ENCODE results near the gene ECI1. TPM values are rescaled to one million over a fixed set of nuclear protein-coding genes. Genes with fewer than 3 reads are reported as not detected.

ECI1 gene
- total RNA-seq, 2 donors from 2014 or later = 75.8 to 94.7 TPM

DNA sequence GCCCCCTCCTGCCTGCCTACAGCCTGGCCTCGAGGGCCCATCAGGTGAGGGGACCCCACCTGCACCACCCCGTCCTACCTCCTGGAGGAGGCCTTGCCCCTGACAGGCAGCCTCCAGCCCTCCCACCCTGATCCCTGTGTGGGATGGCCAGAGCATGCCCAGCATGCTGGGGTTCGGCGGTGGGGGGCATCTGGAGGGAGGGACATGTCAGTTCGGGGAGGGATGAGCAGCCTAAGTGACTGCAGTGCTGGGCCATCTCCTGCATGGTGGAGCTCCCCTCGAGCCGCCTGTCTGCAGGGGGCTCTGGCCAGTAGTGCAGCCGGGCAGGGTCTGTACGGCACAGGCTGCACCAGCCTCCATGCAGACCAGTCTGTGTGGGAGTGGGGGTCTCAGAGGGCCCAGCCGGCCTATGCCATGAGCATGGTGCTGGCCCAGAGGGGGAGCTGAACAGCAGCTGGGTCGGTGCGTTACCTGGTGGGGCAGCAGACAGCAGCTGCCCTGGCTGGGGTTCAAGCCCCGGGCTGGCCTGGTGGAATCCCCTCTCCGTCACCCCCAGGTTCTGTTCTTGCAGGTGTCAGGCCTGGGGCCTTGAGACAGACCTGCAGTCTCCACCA is 20.6 kb upstream of the ECI1 start:
- Mint-ChIP-seq H3K36me3 (ENCODE audit: low read depth) (peaks cover 7% of the 10 kb centered on the region), H3K4me3 (no peak overlapping the region), H3K27me3 (ENCODE audit: insufficient read depth) (peaks cover 2% of the 10 kb centered on the region), H3K4me1 (peaks cover 4% of the 10 kb centered on the region), H3K9me3 (no peaks in the 10 kb centered on the region), H3K27ac (no peak overlapping the region)
- H3K9ac ChIP-seq (ENCODE audit: extremely low read depth, low read length, poor library complexity, severe bottlenecking) = no peak overlapping the region
- no peaks in the 10 kb centered on the region for H3K9me3 ChIP-seq (ENCODE audit: control insufficient read depth, low read length)
- no peaks in the 10 kb centered on the region for H3K27me3 ChIP-seq (ENCODE audit: control insufficient read depth, insufficient read depth, low read length, poor library complexity, severe bottlenecking)
- H3K36me3 ChIP-seq (ENCODE audit: control insufficient read depth, insufficient read depth, low read length) = no peaks in the 10 kb centered on the region
- H3K4me3 ChIP-seq (ENCODE audit: low read length) = no peak overlapping the region
- H3K4me1 ChIP-seq (ENCODE audit: control insufficient read depth, insufficient read depth, low read length) = peaks cover 5% of the 10 kb centered on the region
- DNase-seq = no peak
- 83 to 96% methylated on average over 2 to 14 of the region's 14 CpGs for WGBS, 2 experiments (ENCODE audit: insufficient coverage in 1 of 2, insufficient read length in 1 of 2)
- TF ChIP-seq, protein P1, sequence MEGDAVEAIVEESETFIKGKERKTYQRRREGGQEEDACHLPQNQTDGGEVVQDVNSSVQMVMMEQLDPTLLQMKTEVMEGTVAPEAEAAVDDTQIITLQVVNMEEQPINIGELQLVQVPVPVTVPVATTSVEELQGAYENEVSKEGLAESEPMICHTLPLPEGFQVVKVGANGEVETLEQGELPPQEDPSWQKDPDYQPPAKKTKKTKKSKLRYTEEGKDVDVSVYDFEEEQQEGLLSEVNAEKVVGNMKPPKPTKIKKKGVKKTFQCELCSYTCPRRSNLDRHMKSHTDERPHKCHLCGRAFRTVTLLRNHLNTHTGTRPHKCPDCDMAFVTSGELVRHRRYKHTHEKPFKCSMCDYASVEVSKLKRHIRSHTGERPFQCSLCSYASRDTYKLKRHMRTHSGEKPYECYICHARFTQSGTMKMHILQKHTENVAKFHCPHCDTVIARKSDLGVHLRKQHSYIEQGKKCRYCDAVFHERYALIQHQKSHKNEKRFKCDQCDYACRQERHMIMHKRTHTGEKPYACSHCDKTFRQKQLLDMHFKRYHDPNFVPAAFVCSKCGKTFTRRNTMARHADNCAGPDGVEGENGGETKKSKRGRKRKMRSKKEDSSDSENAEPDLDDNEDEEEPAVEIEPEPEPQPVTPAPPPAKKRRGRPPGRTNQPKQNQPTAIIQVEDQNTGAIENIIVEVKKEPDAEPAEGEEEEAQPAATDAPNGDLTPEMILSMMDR (conservative IDR thresholded peaks at IDR 0.05) = no peak
- no peak overlapping the region for H3K27ac ChIP-seq (ENCODE audit: low read depth, low read length)

- H3K36me3 Mint-ChIP-seq (ENCODE audit: low read depth) = peaks cover 16% of the 10 kb centered on the region
- H3K4me3 Mint-ChIP-seq = no peak overlapping the region
- peaks cover 14% of the 10 kb centered on the region for H3K4me1 Mint-ChIP-seq
- no peaks in the 10 kb centered on the region for H3K9me3 ChIP-seq (ENCODE audit: control insufficient read depth, low read length)
- no peaks in the 10 kb centered on the region for H3K27me3 ChIP-seq (ENCODE audit: control insufficient read depth, insufficient read depth, low read length, poor library complexity, severe bottlenecking)
- H3K9ac ChIP-seq (ENCODE audit: extremely low read depth, low read length, poor library complexity, severe bottlenecking) = no peak overlapping the region
- peak; percentile 41 for DNase-seq
- no peak overlapping the region for H3K27ac Mint-ChIP-seq
- WGBS, 2 experiments (ENCODE audit: insufficient coverage in 1 of 2, insufficient read length in 1 of 2) = 83 to 86% methylated on average over 9 to 15 of the region's 15 CpGs
- H3K4me1 ChIP-seq (ENCODE audit: control insufficient read depth, insufficient read depth, low read length) = peaks cover 5% of the 10 kb centered on the region
- H3K36me3 ChIP-seq (ENCODE audit: control insufficient read depth, insufficient read depth, low read length) = no peaks in the 10 kb centered on the region
- H3K27me3 Mint-ChIP-seq (ENCODE audit: insufficient read depth) = peaks cover 2% of the 10 kb centered on the region
- TF ChIP-seq, protein P1 (conservative IDR thresholded peaks at IDR 0.05) = no peak
- no peak overlapping the region for H3K4me3 ChIP-seq (ENCODE audit: low read length)
- H3K27ac ChIP-seq (ENCODE audit: low read depth, low read length) = no peak overlapping the region
- no peaks in the 10 kb centered on the region for H3K9me3 Mint-ChIP-seq
Observed at GRCh38 chr16:2270588-2271470, 19.4 kb upstream of the ECI1 start.

GRCh38 chr16:2270070-2270462 is 18.7 kb upstream of the ECI1 start:
- no peaks in the 10 kb centered on the region for H3K27me3 ChIP-seq (ENCODE audit: control insufficient read depth, insufficient read depth, low read length, poor library complexity, severe bottlenecking)
- H3K4me3 Mint-ChIP-seq = peak overlapping the region; percentile 88
- no peaks in the 10 kb centered on the region for H3K9me3 Mint-ChIP-seq
- no peak for DNase-seq
- H3K36me3 ChIP-seq (ENCODE audit: control insufficient read depth, insufficient read depth, low read length) = peaks cover 2% of the 10 kb centered on the region
- H3K9ac ChIP-seq (ENCODE audit: extremely low read depth, low read length, poor library complexity, severe bottlenecking) = no peak overlapping the region
- H3K36me3 Mint-ChIP-seq (ENCODE audit: low read depth) = peaks cover 19% of the 10 kb centered on the region
- no peak overlapping the region for H3K4me3 ChIP-seq (ENCODE audit: low read length)
- no peaks in the 10 kb centered on the region for H3K9me3 ChIP-seq (ENCODE audit: control insufficient read depth, low read length)
- H3K27ac Mint-ChIP-seq = no peak overlapping the region
- no peaks in the 10 kb centered on the region for H3K27me3 Mint-ChIP-seq (ENCODE audit: insufficient read depth)
- TF ChIP-seq, protein P1 (conservative IDR thresholded peaks at IDR 0.05) = no peak
- peaks cover 18% of the 10 kb centered on the region for H3K4me1 Mint-ChIP-seq
- 89 to 93% methylated on average over 8 to 9 of the region's 9 CpGs for WGBS, 2 experiments (ENCODE audit: insufficient coverage in 1 of 2, insufficient read length in 1 of 2)
- H3K27ac ChIP-seq (ENCODE audit: low read depth, low read length) = no peak overlapping the region
- peaks cover 5% of the 10 kb centered on the region for H3K4me1 ChIP-seq (ENCODE audit: control insufficient read depth, insufficient read depth, low read length)

Measured in endodermal cell (in vitro differentiated cells).